ENCODE data around the gene UBE2E3. TPM values are rescaled to one million over a fixed set of nuclear protein-coding genes. Genes with fewer than 3 reads are reported as not detected.

UBE2E3 gene
- total and polyA plus RNA-seq, 2 of the 13 experiments (the other 11 are each of a cell fraction or from before 2014, with no cell fraction given), result 45.7 to 92.6 TPM

- TF ChIP-seq ZGPAT (CRISPR knock-in tag; IDR thresholded peaks at IDR 0.05) (peak; percentile 54; the same call in 1 of the 2 replicates), ZNF235 (CRISPR knock-in tag; IDR thresholded peaks at IDR 0.05; ENCODE audit: borderline replicate concordance) (0 out of 2 replicates have a peak, but pooled peaks have one; percentile 39), ATF6 (CRISPR knock-in tag; conservative IDR thresholded peaks at IDR 0.05) (0 out of 2 replicates have a peak, but pooled peaks have one; percentile 45), ZNF543 (CRISPR knock-in tag; IDR thresholded peaks at IDR 0.05) (no peak; the same call in 1 of the 2 replicates), LBX2 (CRISPR knock-in tag; IDR thresholded peaks at IDR 0.05; ENCODE audit: borderline replicate concordance) (no peak; the same call in 1 of the 2 replicates), ZNF367 (CRISPR knock-in tag; IDR thresholded peaks at IDR 0.05; ENCODE audit: borderline replicate concordance) (peak; percentile 64; the same call in 1 of the 2 replicates), ZNF703 (CRISPR knock-in tag; IDR thresholded peaks at IDR 0.05; ENCODE audit: borderline replicate concordance) (no peak), ZNF607 (CRISPR knock-in tag; IDR thresholded peaks at IDR 0.05; ENCODE audit: borderline replicate concordance) (peak; percentile 65), ZNF101 (CRISPR knock-in tag; IDR thresholded peaks at IDR 0.05; ENCODE audit: borderline replicate concordance, low read depth) (no peak), ZSCAN20 (CRISPR knock-in tag; IDR thresholded peaks at IDR 0.05; ENCODE audit: borderline replicate concordance) (no peak), ZBTB14 (CRISPR knock-in tag; IDR thresholded peaks at IDR 0.05) (peak; percentile 98), HIC2 (CRISPR knock-in tag; IDR thresholded peaks at IDR 0.05; ENCODE audit: low read depth) (peak; percentile 59; the same call in 1 of the 2 replicates), NFE2L2 (IDR thresholded peaks at IDR 0.05; ENCODE audit: low read length) (no peak), IKZF4 (CRISPR knock-in tag; IDR thresholded peaks at IDR 0.05; ENCODE audit: borderline replicate concordance, low read depth, not compliant biosample characterization) (no peak), ZNF446 (CRISPR knock-in tag; IDR thresholded peaks at IDR 0.05) (no peak), CEBPG (CRISPR knock-in tag; IDR thresholded peaks at IDR 0.05) (peak; percentile 11; the same call in 1 of the 2 replicates), ISX (CRISPR knock-in tag; conservative IDR thresholded peaks at IDR 0.05) (0 out of 2 replicates have a peak, but pooled peaks have one; percentile 28), MTA1 (CRISPR knock-in tag; IDR thresholded peaks at IDR 0.05; ENCODE audit: borderline replicate concordance) (peak; percentile 69; the same call in 1 of the 2 replicates), ZNF460 (CRISPR knock-in tag; IDR thresholded peaks at IDR 0.05; ENCODE audit: borderline replicate concordance) (no peak), NKX3-1 (CRISPR knock-in tag; IDR thresholded peaks at IDR 0.05) (peak; percentile 48; the same call in 1 of the 2 replicates), ZNF260 (CRISPR knock-in tag; IDR thresholded peaks at IDR 0.05; ENCODE audit: borderline replicate concordance, low read depth) (no peak)
Observed at GRCh38 chr2:180980106-180980942, at the start of gene UBE2E3 (continued).
